Uterus (tissue), 2 donors: ENCODE measurements around the gene MYPOP.

Source experiments
- CTCF ChIP-seq, 4 experiments: fragments of 200-600 bp in 2 of 4; fragments of 450-650 bp in 2 of 4; sonication (generic) in 2 of 4; IDR thresholded peaks; one replicate each; pipeline ENCODE4 v1.5.1; 2016 to 2019; ENCODE audit warnings: antibody characterized with exemption in 4 of 4, mild to moderate bottlenecking in 2 of 4, moderate library complexity in 1 of 4
- POLR2A ChIP-seq, 2 donors: fragments of 450-650 bp; IDR thresholded peaks; one replicate each; pipeline ENCODE4 v1.6.1; 2016; ENCODE audit warnings: antibody characterized with exemption in 2 of 2, mild to moderate bottlenecking in 1 of 2, moderate library complexity in 1 of 2

GRCh38 chr19:45929247-45929646 is 26.8 kb upstream of the MYPOP start:
- TF ChIP-seq CTCF (IDR thresholded peaks at IDR 0.05) (no peak), POLR2A (IDR thresholded peaks at IDR 0.05) (no peak)
